GM18873 (cell line): ENCODE data around the gene MRPL48.
"Not testable (repeated sequence)": the region's sequence is repeated elsewhere in the genome, so short reads cannot be mapped to it uniquely, and the experiment has no call there.

ENCODE experiments used
- ATAC-seq: cut with Tn5 transposase; IDR thresholded peaks from one replicate; pipeline ENCODE4 v1.9.1; 2021; ENCODE audit warnings: mild to moderate bottlenecking, moderate library complexity, moderate number of reproducible peaks; ENCODE audit not compliant: unreplicated experiment, low FRiP score

The MRPL48 gene

GRCh38 chr11:73770811-73771210 is 16.9 kb upstream of the MRPL48 start:
- not testable (repeated sequence) for ATAC-seq

GRCh38 chr11:73779084-73779902 is 8.4 kb upstream of the MRPL48 start:
- ATAC-seq, result peak; percentile 95

- ATAC-seq, result no peak
Observed at GRCh38 chr11:73781303-73781702, 6.4 kb upstream of the MRPL48 start.

- no peak for ATAC-seq
Observed at GRCh38 chr11:73783483-73784020, 4.1 kb upstream of the MRPL48 start.

GRCh38 chr11:73784080-73784634 is 3.5 kb upstream of the MRPL48 start:
- no peak for ATAC-seq

GRCh38 chr11:73784734-73785133 is 2.9 kb upstream of the MRPL48 start:
- no peak for ATAC-seq

- not testable (repeated sequence) for ATAC-seq
Observed at GRCh38 chr11:73785467-73785866, 2.2 kb upstream of the MRPL48 start.

- no peak for ATAC-seq
Observed at GRCh38 chr11:73787051-73787642, 527 bp upstream of the MRPL48 start.

GRCh38 chr11:73789279-73789670 is 1.6 kb downstream of the MRPL48 start:
- no peak for ATAC-seq

GRCh38 chr11:73792584-73792983 is 4.9 kb downstream of the MRPL48 start:
- no peak for ATAC-seq

- ATAC-seq, result no peak
Observed at GRCh38 chr11:73795925-73796632, 8.4 kb downstream of the MRPL48 start.

- no peak for ATAC-seq
Observed at GRCh38 chr11:73797457-73797856, 9.8 kb downstream of the MRPL48 start.

- ATAC-seq, result no peak
Observed at GRCh38 chr11:73800276-73800806, 12.7 kb downstream of the MRPL48 start.

- ATAC-seq, result no peak
Observed at GRCh38 chr11:73801136-73801535, 13.5 kb downstream of the MRPL48 start.

GRCh38 chr11:73804712-73805111 is 17.0 kb downstream of the MRPL48 start:
- ATAC-seq, result no peak

- ATAC-seq, result no peak
Observed at GRCh38 chr11:73808052-73808451, 20.4 kb downstream of the MRPL48 start.

GRCh38 chr11:73810637-73811036 is 23.0 kb downstream of the MRPL48 start:
- ATAC-seq, result no peak

GRCh38 chr11:73812234-73812633 is 24.6 kb downstream of the MRPL48 start:
- ATAC-seq, result no peak

- ATAC-seq, result no peak
Observed at GRCh38 chr11:73814812-73815211, 27.1 kb downstream of the MRPL48 start.

- no peak for ATAC-seq
Observed at GRCh38 chr11:73818846-73819245, 31.2 kb downstream of the MRPL48 start.

- ATAC-seq, result no peak
Observed at GRCh38 chr11:73830261-73830660, 42.6 kb downstream of the MRPL48 start.
